ENCODE measurements around the gene RFXANK. TPM values are rescaled to one million over a fixed set of nuclear protein-coding genes. Genes with fewer than 3 reads are reported as not detected.

Gene RFXANK
- total and polyA plus RNA-seq, 8 donors: 21.0 to 111 (median 31.5) TPM

DNA sequence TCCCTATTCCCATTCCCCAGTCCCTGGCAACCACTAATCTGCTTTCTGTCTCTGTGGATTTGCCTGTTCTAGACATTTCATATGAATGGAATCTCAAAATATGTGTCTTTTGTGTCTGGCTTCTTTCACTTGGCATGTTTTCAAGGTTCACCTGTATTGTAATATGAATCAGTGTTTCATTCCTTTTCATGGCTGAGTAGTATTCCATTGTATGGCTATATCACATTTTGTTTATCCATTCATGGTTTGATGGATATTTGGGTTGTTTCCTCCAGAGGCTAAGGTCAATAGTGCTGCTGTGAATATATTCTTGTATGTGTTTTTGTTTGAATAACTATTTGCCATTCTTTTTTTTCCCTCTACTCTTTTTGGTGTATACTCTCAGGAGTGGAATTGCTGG lies 44.1 kb downstream of the RFXANK start:
- no peak overlapping the region for H3K27ac ChIP-seq
- ATAC-seq (no peak), FAIRE-seq (no peak), DNase-seq (no peak)
- TF ChIP-seq, protein P1, sequence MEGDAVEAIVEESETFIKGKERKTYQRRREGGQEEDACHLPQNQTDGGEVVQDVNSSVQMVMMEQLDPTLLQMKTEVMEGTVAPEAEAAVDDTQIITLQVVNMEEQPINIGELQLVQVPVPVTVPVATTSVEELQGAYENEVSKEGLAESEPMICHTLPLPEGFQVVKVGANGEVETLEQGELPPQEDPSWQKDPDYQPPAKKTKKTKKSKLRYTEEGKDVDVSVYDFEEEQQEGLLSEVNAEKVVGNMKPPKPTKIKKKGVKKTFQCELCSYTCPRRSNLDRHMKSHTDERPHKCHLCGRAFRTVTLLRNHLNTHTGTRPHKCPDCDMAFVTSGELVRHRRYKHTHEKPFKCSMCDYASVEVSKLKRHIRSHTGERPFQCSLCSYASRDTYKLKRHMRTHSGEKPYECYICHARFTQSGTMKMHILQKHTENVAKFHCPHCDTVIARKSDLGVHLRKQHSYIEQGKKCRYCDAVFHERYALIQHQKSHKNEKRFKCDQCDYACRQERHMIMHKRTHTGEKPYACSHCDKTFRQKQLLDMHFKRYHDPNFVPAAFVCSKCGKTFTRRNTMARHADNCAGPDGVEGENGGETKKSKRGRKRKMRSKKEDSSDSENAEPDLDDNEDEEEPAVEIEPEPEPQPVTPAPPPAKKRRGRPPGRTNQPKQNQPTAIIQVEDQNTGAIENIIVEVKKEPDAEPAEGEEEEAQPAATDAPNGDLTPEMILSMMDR (IDR thresholded peaks at IDR 0.05): no peak
- H3K9me3 ChIP-seq: no peaks in the 10 kb centered on the region
- no peaks in the 10 kb centered on the region for H3K36me3 ChIP-seq
- H3K27me3 ChIP-seq: no peaks in the 10 kb centered on the region
- H3K4me1 ChIP-seq: no peaks in the 10 kb centered on the region
- intact Hi-C loops (cut with DNase I): no loop called here
- H3K4me3 ChIP-seq: no peak overlapping the region

DNA sequence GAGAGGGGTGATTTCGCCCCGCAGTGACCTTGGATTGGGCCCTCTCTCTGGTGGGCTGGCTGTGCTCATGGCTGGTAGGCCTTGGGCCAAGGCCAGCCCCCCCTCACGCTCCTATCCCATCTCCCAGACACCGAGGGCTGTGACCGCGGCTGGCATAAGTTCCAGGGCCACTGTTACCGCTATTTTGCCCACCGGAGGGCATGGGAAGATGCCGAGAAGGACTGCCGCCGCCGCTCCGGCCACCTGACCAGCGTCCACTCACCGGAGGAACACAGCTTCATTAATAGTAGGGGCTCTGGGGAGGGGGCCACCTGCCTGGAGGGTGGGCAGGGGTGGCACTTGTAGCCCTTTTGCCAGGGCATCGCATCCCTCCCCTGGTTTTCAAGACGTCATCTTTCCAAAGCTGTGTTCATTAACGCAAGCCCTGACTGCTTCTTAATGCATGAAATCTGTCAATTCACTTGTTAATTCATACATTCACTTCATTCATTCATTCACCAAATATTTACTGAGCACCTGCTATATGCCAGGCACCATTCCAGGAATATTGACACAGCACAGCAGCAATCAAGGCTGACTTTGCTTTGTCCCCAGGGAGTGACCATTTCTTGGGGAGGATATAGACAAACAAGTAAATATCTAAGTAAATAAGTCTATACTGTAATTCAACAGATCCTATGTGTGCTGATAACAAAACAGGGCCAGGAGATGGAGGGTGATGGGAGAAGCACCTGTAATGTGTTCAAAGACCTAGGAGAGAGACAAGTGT lies 46.3 kb downstream of the RFXANK start:
- no peak for FAIRE-seq
- WGBS, 2 donors: 66 to 74% methylated on average over 17 to 18 of the region's 18 CpGs

DNA sequence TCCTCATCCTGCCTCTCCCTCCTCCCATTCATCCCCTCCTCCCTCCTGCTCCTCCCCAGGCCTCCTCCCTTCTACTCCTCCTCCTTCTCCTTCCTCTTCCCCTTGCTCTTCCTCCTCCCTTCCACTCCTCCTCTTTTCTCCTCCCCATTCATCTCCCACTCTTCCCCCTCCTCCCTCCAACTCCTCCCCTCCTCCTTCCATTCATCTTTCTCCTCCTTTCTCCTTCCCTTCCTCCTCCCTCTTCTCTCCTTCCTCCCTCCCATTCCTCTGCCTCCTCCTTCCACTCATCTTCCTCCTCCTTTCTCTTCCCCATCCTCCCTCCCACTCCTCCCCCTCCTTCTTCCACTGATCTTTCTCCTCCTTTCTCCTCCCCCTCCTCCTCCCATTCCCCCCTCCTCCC lies 47.6 kb downstream of the RFXANK start:
- TF ChIP-seq, protein P1 (IDR thresholded peaks at IDR 0.05): no peak
- no peak for DNase-seq
- Histone ChIP-seq H3K4me3 (no peak overlapping the region), H3K27ac (no peak overlapping the region), H3K27me3 (no peaks in the 10 kb centered on the region), H3K4me1 (no peaks in the 10 kb centered on the region), H3K36me3 (no peaks in the 10 kb centered on the region), H3K9me3 (no peaks in the 10 kb centered on the region)
- FAIRE-seq: no peak
- no peak for ATAC-seq
- intact Hi-C loops (cut with DNase I): no loop called here

More for the DNA sequence above, 46.3 kb downstream of the RFXANK start:
- Histone ChIP-seq H3K9me3 (no peaks in the 10 kb centered on the region), H3K36me3 (no peaks in the 10 kb centered on the region), H3K27ac (no peak overlapping the region), H3K4me3 (no peak overlapping the region), H3K4me1 (no peaks in the 10 kb centered on the region), H3K27me3 (no peaks in the 10 kb centered on the region)
- ATAC-seq: no peak
- TF ChIP-seq, protein P1 (IDR thresholded peaks at IDR 0.05): no peak
- intact Hi-C loops (cut with DNase I): no loop called here
- no peak for DNase-seq

DNA sequence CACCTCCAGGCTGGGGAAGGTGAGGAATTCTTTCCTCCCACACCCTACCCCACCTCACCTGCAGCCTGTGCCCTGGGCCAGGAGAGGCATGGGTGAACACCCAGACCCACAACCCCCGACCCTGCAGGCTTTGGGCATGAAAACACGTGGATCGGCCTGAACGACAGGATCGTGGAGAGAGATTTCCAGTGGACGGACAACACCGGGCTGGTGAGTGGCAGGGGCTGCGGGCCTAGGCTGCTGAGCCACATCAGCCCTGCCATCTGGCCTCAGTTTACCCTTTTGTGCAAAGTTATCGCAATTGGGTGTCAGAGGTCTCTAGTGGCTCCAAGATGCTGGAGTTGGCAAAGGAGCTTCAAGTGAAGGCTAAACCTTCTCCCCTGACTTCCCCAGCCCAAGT lies 48.4 kb downstream of the RFXANK start:
- H3K27me3 ChIP-seq: no peaks in the 10 kb centered on the region
- DNase-seq: no peak
- no peaks in the 10 kb centered on the region for H3K9me3 ChIP-seq
- no peaks in the 10 kb centered on the region for H3K4me1 ChIP-seq
- H3K4me3 ChIP-seq: no peak overlapping the region
- no peak for FAIRE-seq
- H3K27ac ChIP-seq: no peak overlapping the region
- WGBS, 2 donors: 56 to 76% methylated on average over 9 of the region's 9 CpGs
- H3K36me3 ChIP-seq: no peaks in the 10 kb centered on the region
- no peak for ATAC-seq
- TF ChIP-seq, protein P1 (IDR thresholded peaks at IDR 0.05): no peak
- intact Hi-C loops (cut with DNase I): no loop called here

DNA sequence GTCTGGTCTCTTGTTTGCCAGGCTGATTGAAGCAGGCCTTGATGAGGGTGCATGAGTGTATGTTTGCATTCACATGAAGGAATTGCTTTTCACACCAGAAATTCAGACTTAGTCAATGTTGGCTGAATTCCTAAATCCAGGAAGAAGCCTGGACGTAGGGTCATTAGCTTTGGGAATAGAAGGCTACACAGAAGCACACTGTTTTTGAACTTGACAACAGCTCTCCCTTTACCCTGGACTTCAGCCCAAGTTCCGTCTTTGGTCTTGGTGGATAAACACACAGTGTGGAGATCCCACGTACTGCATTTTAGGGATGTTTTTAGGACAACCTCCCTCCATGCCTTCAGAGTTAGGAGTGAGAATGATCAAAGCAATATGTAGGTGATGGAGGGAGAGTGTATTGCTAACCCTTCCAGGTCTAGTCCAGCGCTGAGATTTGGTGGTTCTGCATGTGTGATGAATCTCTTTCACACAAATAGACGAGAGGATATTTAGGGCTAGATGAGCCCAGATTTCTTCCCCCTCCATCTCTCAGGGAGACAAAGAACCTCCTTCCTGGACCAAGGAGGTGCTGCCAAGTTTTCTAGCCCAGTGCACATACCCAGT lies 58.2 kb downstream of the RFXANK start:
- Histone ChIP-seq H3K27ac (no peak overlapping the region), H3K27me3 (no peaks in the 10 kb centered on the region), H3K4me1 (no peaks in the 10 kb centered on the region), H3K9me3 (no peaks in the 10 kb centered on the region), H3K36me3 (no peaks in the 10 kb centered on the region), H3K4me3 (no peak overlapping the region)
- FAIRE-seq: no peak
- 32 to 47% methylated on average over 5 of the region's 5 CpGs for WGBS, 2 donors
- TF ChIP-seq, protein P1 (IDR thresholded peaks at IDR 0.05): no peak
- intact Hi-C loops (cut with DNase I): no loop called here
- ATAC-seq: no peak
- no peak for DNase-seq
